Measurements from ENCODE around the gene ZNRF2.

Gene ZNRF2

DNA sequence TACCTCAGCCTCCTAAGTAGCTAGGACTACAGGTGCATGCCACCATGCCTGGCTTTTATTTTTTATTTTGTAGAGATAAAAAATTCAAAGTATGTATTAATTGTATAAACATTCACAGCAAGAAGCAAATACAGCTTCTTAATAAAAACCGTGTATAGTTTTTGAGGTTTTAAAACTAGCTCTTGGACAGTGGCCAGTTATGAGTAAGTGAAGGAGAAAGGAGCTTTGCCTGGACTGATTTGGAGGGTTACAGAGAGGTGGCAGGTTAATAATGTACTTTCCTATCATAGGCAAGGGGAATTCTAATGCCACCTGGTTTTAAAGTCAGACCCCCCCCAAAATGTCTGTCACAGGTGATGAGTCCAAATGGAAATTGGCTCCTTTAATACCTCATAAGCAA, 43.4 kb downstream of the ZNRF2 start:
- DNase-seq, result no peak

DNA sequence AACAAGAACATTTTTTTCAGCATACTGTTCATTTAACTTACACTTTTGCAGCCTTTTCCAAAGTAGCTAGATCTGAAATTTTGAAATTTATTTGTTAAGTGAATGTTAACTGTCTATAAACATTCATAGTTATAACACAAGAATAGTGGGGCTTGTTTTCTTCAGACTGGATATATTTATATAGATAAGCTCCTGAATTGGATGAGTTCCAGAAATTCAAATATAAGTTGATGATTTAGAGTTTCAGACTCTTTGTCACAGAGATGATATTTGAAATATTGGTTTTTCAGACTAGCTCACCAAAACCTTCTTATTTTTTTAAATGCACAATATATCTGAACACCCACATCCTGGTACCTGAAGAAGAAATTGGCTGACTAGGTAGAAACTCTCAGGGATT, 44.0 kb downstream of the ZNRF2 start:
- no peak for DNase-seq

DNA sequence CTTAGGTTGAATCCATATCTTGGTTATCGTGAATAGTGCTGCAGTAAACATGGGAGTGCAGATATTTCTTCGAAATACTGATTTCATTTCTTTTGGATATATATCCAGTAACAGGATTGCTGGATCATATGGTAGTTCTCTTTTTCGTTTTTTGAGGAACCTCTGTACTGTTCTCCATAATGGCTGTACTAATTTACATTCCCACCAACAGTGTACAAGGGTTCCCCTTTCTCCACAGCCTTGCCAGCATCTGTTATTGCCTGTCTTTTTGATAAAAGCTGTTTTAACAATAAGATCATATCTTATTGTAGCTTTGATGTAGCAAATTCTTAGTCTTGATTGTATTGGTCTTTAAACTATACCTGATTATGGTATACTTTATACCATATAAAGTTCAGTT, 45.3 kb downstream of the ZNRF2 start:
- no peak for DNase-seq

DNA sequence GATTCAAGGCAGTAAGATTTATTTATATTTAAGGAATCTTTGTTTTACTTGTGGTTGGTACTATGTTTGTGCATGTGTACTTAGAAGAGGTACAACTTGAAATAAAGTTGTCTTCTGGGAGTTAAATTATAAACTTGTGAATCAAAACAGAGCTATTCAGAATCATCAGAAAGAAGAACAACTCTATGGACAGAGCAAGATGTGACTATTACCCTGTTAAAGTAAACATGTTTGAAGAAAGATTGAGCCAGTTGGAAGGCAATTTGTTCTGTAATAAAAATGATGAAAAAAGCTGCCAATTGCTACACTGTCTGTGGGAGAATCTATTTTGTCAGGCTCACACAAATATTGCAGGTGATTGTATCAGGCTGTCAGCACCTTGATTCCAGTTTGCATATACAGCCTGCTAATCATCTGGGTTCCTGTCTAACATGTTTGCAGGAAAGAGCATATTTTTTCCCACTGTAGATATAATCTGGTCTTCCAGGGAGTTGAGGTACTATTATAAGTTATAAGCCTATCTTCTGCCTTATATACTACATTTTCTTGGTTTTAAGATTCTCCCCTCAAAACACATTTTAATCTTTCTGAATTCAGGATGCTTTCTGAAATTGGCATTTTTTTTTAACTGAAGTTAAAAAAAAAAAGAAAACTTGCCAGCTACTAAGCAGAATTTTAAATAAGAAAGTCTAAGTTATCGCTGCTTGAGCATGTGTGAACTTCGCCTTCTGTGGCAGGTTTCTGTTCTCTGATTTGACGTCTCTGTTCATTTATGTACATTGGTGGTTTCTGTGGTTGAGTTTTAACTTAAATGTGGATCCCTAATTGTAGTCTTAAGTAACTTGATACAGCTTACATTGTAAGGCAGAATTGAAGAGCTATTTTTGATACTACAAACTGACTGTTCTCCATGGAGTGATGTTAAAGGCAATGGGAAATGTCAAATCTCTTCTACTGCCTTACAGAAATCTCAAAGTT, 46.0 kb downstream of the ZNRF2 start:
- DNase-seq, result no peak

DNA sequence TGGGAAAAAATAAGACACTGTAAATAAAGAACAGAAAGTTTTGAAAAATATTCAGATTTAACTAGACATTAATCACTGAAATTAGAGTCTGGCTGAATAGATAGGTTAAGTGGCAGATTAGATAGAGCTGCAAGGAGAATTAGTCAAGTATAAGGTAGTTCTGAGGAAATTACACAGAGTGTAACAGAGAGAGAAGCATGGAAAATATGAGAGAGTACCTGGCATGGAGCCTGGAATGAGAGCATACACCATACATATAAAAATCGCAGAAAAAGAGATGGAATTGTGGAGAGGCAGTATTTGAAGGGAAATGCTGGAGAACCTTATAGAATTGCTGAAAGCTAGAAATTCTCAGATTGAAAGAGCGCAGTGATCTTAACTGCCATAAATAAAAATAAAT, 46.9 kb downstream of the ZNRF2 start:
- DNase-seq, result peak in 1 of 2 donors; percentile 26

DNA sequence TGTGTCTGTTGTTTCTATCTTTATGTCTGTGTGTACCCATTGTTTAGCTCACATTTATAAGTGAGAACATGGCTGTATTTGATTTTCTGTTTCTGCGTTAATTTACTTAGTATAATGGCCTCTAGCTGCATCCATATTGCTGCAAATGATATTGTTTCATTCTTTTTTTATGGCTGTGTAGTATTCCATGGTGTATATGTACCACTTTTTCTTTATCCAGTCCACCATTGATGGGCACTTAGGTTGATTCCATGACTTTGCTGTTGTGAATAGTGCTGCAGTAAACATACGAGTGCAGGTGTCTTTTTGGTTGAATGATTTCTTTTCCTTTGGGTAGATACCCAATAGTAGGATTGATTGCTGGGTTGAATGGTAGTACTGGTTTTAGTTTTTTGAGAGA, 48.2 kb downstream of the ZNRF2 start:
- DNase-seq, result no peak

DNA sequence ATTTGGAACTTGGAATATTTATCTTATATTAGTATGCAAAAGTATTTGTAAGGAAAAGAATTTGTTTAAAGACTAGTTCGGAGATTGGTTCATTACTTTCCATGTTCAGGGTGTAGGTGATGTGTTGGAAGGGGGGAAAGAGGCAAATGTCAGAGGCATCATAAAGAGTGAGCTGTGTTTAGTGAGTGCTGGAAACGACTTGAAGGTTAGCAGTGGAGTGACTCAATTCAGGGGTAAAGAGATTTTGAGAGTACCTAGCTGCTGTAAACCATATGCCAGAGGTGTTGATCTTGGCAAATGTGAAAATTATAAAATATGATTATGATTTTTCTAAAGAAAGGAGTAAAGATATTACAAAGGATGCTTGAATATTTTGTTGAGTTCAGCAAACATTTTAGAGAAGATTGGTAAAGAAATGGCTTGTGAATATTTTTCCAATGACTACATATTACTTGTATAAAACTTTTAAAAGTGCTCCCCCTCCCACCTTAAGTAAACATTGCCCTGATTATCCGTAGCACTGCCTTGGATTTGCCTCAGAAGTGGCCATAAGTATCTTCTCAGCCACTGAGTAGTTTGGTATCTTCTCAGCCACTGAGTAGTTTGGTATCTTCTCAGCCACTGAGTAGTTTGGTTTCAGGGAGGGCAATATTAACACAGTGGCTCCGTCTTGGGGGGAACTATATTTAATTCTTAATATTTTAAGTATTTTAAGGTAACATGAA, 51.5 kb downstream of the ZNRF2 start:
- DNase-seq, result no peak

DNA sequence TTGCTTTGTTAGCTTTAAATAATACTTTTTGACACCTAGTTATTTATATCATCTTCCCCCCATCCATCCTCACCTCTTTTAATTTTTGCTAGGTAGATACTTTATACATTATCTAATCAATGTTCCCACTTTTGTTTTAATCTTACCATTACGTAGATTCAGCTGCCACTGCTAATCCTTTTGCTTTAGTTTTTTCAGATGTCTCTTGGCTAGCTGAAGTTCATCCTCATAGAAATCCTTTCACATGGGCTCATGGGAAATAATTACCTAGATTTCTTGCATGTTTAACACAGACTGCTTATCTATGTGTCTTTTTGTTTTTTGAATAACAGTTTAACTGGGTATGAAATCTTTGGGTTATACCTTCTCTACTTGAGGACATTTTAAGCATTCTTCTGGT, 60.1 kb downstream of the ZNRF2 start:
- DNase-seq, result no peak

DNA sequence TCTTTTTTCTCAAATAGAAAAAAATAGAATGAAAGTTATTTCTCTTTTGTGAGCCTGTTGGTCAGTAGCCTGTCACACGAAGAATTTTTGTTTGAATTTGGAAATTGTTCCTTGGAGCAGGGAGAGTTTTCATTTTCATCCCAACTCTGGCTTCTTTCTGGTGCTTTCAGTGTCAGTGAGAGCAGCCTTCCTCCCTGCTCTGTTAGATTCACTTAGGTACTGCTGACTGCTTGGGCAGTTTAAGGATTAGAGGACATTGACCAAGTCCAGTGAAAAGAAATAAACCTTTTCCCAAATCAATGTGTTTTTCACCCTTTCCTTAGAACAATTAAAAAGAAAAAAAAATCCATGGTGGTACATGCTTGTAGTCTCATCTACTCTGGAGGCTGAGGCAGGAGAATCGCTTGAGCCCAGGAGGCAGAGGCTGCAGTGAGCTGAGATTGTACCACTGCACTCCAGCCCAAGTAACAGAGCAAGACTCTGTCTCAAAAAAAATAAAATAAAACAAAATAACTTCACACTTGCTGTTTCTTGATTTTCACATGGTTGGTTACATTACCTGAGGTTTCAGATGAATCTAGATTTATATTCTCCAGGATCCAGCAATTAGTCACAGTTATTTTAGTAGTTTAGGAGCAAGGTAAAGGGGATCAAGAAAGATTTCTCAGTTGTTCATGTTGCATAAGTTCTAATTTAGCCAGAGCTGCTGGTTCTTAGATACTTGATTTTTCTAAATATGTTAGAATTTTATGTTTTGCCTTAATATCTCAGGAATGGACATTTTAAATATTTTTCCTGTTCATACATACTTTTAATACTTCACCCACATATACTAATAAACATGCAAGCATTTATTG, 63.1 kb downstream of the ZNRF2 start:
- no peak for DNase-seq

DNA sequence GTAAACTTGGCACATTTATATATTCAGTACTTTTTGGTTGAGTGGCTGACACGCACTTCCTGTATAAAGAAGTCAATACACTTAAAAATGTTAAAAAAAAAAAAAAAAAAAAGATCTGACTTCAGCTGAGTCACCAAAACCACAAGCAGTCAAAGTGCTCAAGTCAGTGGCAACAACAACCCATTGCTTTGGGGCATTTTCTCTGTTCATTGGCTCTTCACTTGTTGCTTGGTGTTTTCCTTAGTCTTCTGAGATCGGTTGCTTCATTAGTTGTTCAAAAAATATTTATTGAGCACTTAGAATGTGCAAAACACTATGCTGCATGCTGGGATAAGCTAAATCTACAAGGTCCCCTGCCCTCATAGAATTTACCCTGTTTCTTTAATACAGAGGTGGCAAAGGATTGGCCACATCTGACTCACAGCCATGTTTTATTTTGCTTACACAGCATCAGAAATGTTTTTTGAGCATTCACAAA, 63.7 kb downstream of the ZNRF2 start:
- peak; percentile 53 to 64 for DNase-seq

DNA sequence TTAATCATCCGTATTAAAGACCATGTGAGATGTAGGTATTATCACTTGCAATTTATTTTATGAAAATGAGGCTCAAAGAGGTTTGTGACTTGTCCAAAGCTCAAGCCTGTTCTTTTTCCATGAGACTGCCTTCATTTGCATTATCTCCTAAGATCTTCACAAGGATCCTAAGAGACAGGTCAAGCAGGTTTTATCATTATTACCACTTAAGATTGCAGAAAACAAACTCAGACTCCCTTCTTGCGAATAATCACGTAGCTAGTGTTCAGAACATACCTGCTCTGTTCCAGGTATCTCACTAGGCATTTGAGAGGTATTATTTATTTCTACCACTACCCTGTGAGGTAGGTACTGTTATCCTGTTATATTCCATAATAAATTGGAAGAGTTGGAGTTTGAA, 64.8 kb downstream of the ZNRF2 start:
- DNase-seq, result no peak

DNA sequence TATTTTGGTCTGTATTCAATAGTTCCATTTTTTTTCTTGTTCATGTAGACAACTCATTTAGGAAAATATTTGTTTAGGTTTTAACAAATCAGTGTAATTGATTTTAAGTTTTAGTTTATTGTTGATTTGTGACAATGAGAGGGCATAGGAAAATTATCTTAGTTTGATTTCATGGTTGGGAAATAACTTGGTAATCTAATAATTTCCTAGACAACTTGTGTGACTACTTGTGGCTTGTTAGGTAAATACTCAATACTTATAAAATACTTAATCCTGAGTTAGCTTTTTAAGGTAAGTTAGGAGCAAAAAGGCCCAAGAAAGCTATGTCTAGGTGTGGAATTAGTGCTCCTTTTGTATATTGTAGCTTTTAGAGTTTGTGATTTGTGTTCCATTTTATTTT, 65.4 kb downstream of the ZNRF2 start:
- DNase-seq, result no peak

DNA sequence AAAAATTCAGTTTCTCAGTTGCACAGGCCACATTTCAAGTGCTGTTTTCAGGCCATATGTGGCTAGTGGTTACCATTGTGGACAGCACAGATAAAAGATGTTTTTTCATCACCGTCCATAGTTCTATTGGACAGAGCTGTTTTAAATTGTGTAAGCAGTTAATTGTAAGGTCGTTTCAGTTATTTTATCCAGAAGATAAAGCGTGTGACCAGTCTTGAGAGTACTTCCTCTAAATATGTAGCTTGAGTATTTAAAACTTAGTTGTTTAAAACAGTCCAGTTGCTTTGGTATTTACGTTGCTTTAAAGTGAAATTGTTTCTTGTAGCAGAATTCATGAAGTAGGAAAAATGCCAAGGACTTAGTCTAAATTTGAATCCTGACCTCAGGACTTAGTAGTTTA, 66.9 kb downstream of the ZNRF2 start:
- DNase-seq, result no peak

DNA sequence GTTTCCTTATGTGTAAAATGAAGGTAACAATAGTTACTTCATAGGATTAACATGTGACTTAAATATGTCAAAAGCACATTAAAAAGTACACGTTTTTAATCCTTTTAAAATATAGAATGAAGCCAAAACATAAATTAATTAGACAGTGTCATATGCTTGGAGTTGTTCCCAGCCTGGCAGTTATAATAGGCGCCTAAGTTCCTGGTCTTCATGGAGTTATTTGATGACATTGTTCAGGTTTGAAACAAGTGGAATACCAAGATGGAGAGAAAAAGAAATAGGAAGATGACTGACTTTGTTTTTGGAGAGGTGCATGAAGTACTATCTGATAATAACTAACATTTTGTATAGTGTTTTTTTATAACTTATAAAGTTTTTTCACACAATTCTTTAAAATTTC, 67.3 kb downstream of the ZNRF2 start:
- no peak for DNase-seq

DNA sequence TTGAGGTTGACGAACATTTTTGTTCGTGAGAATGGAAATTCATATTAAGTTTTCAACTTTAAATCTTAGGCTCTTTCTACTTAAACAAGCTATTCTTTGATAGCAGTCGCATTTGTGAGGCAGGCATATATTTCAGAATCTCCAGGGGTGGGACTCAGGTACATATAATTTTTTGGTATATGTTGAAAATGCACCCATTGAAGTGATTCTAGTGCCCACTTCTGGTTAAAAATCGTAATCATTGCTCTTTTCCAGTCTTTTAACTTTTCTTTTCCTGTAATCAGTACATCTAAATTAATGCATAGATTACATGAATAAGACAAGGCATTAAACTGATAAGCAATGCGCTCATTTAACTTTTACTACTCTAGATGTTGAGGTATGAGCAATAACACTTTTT, 67.8 kb downstream of the ZNRF2 start:
- no peak for DNase-seq

DNA sequence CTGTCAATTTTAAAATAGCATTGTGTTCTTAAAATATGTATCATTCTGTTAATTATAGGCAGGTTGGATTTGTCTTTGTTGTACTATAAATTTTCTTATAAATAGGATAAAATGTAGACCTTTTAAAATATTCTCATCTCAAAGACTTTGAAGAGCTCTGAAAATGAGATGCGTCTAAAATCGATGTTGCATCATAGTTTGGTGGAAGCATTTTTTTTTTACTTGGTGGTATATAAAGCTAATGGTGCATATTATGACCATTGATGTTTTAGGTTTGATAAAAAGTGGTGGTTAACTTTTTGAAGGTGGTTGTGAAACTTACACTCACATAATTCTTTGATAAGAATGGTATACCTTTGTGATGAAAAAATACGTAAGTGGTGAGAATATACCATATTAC, 69.1 kb downstream of the ZNRF2 start:
- DNase-seq, result no peak

DNA sequence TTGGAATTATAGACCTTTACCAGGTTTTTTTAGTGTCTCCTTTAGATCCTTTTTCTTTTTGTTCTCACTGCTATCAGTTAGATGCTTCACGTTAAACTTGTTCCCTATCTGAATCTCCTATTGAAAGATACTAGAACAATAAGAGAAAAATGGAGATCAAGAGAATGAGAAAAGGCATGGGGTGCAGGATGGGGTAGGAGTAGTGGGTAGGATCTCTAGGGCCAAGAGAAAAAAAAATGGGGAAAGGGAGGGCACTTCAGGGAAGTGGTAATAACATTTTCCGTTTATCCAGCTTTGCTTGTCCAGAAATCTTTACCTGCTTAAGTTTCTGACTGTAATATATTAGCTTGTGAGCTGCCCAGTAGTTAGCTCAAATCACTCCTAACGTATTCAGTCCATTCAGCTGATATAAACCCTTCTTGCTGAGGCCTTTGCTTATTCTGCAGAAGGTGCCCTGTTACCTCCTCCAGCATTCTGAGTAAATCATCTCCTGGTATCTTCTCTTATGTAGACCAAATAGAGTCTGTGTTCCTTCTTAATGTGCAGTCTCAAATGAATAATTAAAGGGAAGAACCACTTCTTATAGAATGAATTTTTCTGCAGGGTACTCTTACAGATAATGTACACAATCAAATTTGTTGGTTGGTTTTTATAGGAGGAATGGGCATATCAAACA, 69.7 kb downstream of the ZNRF2 start:
- no peak for DNase-seq

DNA sequence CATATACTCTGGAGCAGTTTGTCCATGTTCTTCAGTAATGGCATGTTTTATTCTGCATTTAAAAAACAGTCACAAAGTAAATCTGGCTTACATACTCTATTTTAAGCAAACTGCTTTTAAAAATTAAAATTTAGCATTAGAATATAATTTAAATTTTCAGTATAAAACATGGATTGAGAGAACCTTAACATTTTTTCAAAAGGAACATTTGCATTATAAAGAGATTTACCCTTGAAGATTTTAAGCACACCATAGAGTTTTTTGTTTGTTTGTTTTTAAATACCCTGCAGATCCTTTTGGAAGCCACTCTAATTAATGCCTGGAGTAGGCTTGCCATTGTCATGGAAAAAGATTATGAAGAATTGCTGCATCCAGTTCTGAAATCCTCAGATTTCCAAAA, 70.4 kb downstream of the ZNRF2 start:
- no peak for DNase-seq

DNA sequence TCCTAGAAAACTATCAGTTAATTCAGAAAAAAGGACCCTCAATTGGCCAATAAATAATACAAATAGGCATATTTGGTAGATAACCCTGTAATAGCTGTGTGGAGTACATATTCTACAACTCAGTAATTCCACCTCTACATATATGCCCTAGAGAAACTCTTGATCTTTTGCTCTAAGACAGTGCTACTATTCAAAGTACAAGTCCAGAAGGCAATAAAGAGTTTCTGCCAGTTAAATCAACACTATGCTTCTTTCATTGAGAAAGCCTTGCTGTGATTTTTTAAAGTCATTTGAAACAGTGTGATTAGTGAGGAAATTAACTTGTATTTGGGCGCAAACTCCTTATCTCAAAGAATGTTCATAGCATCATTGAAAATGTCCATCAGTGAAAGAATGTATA, 75.6 kb downstream of the ZNRF2 start:
- DNase-seq, result no peak

DNA sequence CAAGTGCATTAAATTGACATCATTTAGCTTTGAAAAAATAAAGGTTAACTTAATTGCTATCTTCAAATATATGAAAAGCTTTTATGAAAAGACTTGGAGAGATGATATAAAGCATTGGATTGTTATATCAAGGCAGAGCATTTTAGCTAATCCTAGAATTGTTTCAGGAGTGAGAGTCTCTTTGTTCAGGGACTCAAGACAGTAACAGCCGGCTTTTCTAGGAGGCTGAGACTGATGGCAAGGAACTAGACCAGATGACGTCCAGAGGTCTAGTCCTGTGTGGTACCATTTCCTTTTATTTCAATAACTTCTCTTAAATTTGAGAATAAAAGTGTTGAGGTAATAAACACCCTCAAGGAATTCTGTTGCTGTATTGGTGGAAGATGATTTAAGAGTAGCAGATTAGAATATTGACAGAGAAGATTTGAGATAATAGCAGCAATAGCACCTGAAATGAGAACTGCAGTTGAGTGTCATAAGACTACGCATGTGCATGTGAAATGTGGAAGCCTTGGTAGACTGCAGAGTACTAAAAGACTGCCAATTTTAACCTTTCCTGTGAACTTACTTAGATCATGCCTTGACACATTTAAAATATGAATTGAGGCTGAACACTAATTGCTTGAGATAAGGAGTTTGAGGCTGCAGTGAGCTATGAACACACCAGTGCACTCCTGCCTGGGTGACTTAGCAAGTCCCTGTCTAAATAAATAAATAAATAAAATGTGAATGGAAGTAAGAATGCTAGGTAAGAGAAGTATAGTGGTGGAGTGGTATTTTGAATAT, 79.6 kb downstream of the ZNRF2 start:
- DNase-seq, result no peak

DNA sequence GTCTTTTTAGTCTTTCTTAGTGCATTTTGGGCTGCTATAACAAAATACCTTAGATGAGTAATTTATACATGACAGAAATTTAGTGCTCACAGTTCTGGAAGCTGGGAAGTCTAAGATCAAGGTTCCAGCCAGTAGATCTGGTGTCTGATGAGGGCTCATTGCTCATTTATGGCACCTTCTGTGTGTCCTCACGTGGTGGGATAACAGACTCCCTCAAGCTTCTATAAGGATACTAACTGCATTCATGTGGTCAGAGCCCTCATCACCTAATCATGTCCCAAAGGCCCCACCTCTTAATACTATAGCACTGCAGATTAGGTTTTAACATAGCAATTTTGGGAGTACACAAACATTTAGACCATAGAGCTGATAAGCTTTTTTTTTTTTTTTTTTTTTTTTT, 80.4 kb downstream of the ZNRF2 start:
- DNase-seq, result no peak

DNA sequence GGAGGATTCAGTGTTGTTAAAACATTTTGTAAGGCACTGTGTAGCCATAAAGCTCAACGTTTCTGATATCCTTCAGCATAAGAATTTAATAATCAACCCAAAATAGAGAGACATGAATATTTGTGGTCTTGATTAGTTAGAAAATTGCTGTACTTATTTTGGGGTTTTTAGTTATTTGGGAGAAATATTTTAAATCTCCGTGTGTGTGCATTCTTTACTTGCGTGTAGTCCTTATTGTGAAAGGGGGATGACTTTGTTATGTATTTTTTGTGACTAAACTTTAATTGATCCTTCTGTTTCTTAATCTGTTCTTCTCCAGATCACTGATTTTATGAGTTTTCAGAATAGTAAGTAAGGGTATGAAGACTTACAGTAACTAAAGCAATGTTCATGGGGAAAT, 81.2 kb downstream of the ZNRF2 start:
- DNase-seq, result no peak

Data from activated CD4-positive, alpha-beta T cell treated with anti-CD3 and anti-CD28 coated beads for 4 hours (primary cell).